IMR-90 (cell line): ENCODE results near the gene SNTG2. TPM values are rescaled to one million over a fixed set of nuclear protein-coding genes. Genes with fewer than 3 reads are reported as not detected.

Experiments
- ATAC-seq: fragments of 200-7000 bp; cut with Tn5 transposase; 2 replicates; pipeline ENCODE4 v1.9.1; 2020; ENCODE audit warnings: low read depth, mild to moderate bottlenecking, moderate library complexity
- BruUV-seq: library from RNA; stranded (reverse); fragments of 400-500 nt; replicated peaks from 2 replicates; lab custom pipeline; 2021; lab: Mats Ljungman, UMichigan
- CTCF ChIA-PET: fragments of 300-600 bp; formaldehyde crosslinking; extraction: SDS; loops from one replicate; lab custom pipeline; 2021; ENCODE audit warnings: antibody characterized with exemption; lab: Yijun Ruan, JAX
- POLR2A ChIA-PET: fragments of 300-600 bp; sonication (Branson Sonifier 250); formaldehyde crosslinking; loops from one replicate; lab custom pipeline; 2022; ENCODE audit warnings: antibody characterized with exemption; ENCODE audit not compliant: unreplicated experiment; lab: Charles Lee
- DNase-seq: peaks from one replicate; pipeline ENCODE4 v3.0.0; 2013
- H2AFZ ChIP-seq: replicated peaks from 2 replicates; pipeline ENCODE3; 2013; ENCODE audit warnings: low read length, mild to moderate bottlenecking; ENCODE audit not compliant: poor library complexity
- H2AK5ac ChIP-seq: 2 replicates; pipeline ENCODE4 v1.6.1; 2013; ENCODE audit warnings: low read depth, low read length, inconsistent platforms
- H2AK9ac ChIP-seq: replicated peaks from 2 replicates; pipeline ENCODE3; 2013; ENCODE audit warnings: mild to moderate bottlenecking, low read depth, low read length, moderate library complexity; ENCODE audit not compliant: poor library complexity
- H2BK120ac ChIP-seq: 2 replicates; pipeline ENCODE4 v1.6.1; 2013; ENCODE audit warnings: low read depth, low read length, inconsistent platforms
- H2BK15ac ChIP-seq: 3 replicates; pipeline ENCODE4 v1.6.1; 2013; ENCODE audit warnings: low read depth, low read length, inconsistent platforms
- H2BK20ac ChIP-seq: 2 replicates; pipeline ENCODE4 v1.6.1; 2013; ENCODE audit warnings: low read depth, mild to moderate bottlenecking, inconsistent platforms, low read length, moderate library complexity
- H2BK5ac ChIP-seq: 2 replicates; pipeline ENCODE4 v1.6.1; 2013; ENCODE audit warnings: mild to moderate bottlenecking, low read depth, low read length, inconsistent platforms; ENCODE audit not compliant: poor library complexity, severe bottlenecking
- H3K14ac ChIP-seq: replicated peaks from 2 replicates; pipeline ENCODE4 v1.6.1; 2013; ENCODE audit warnings: low read depth, low read length, inconsistent platforms
- H3K18ac ChIP-seq: 2 replicates; pipeline ENCODE4 v1.6.1; 2013; ENCODE audit warnings: low read depth, low read length, control low read depth
- H3K23ac ChIP-seq: 2 replicates; pipeline ENCODE4 v1.6.1; 2013; ENCODE audit warnings: low read depth, low read length, inconsistent platforms
- H3K27ac ChIP-seq: 2 replicates; pipeline ENCODE4 v1.5.1; 2013; ENCODE audit warnings: mild to moderate bottlenecking, control low read depth, low read length; ENCODE audit not compliant: insufficient read depth
- H3K27me3 ChIP-seq: 2 replicates; pipeline ENCODE4 v1.6.1; 2013; ENCODE audit warnings: low read length; ENCODE audit not compliant: control insufficient read depth, insufficient read depth
- H3K36me3 ChIP-seq: 2 replicates; pipeline ENCODE4 v1.6.1; 2013; ENCODE audit warnings: low read length, mixed read lengths; ENCODE audit not compliant: control insufficient read depth, insufficient read depth
- H3K4ac ChIP-seq: 2 replicates; pipeline ENCODE4 v1.6.1; 2013; ENCODE audit warnings: low read depth, low read length, inconsistent platforms
- H3K4me1 ChIP-seq: 2 replicates; pipeline ENCODE4 v1.6.1; 2013; ENCODE audit warnings: low read length, mixed read lengths; ENCODE audit not compliant: control insufficient read depth, insufficient read depth
- H3K4me2 ChIP-seq: 2 replicates; pipeline ENCODE4 v1.6.1; 2013; ENCODE audit warnings: low read depth, mild to moderate bottlenecking, control low read depth, low read length, moderate library complexity
- H3K4me3 ChIP-seq: 2 replicates; pipeline ENCODE4 v1.5.1; 2013; ENCODE audit warnings: low read depth, mild to moderate bottlenecking, control low read depth, low read length, moderate library complexity; ENCODE audit not compliant: insufficient read depth
- H3K56ac ChIP-seq: 2 replicates; pipeline ENCODE4 v1.6.1; 2013; ENCODE audit warnings: low read length, inconsistent platforms; ENCODE audit not compliant: insufficient read depth; ENCODE audit errors: extremely low read depth
- H3K79me1 ChIP-seq, 2 experiments: 2 replicates each; pipeline ENCODE4 v1.6.1; 2013; ENCODE audit warnings: low read length in 2 of 2, inconsistent platforms in 1 of 2, low read depth in 1 of 2
- H3K9ac ChIP-seq: 2 replicates; pipeline ENCODE4 v1.6.1; 2013; ENCODE audit warnings: low read depth, low read length, control low read depth
- H3K9me1 ChIP-seq: 2 replicates; pipeline ENCODE4 v1.6.1; 2013; ENCODE audit warnings: low read length, inconsistent platforms; ENCODE audit not compliant: insufficient read depth
- H3K9me3 ChIP-seq: 2 replicates; pipeline ENCODE4 v1.6.1; 2013; ENCODE audit warnings: low read length; ENCODE audit not compliant: control insufficient read depth, insufficient read depth
- H4K20me1 ChIP-seq: 2 replicates; pipeline ENCODE4 v1.6.1; 2013; ENCODE audit warnings: low read length, inconsistent platforms; ENCODE audit not compliant: insufficient read depth
- H4K5ac ChIP-seq: 2 replicates; pipeline ENCODE4 v1.6.1; 2013; ENCODE audit warnings: mild to moderate bottlenecking, low read depth, low read length, control low read depth
- H4K8ac ChIP-seq, 2 experiments: 2 replicates each; pipeline ENCODE4 v1.6.1; 2013; ENCODE audit warnings: low read depth in 2 of 2, low read length in 2 of 2, control low read depth in 1 of 2, inconsistent platforms in 1 of 2
- H4K91ac ChIP-seq: 2 replicates; pipeline ENCODE4 v1.6.1; 2013; ENCODE audit warnings: low read depth, low read length, inconsistent platforms; ENCODE audit not compliant: insufficient read depth
- BHLHE40 ChIP-seq: fragments of 150-350 bp; IDR thresholded peaks from 2 replicates; pipeline ENCODE4 v1.6.1; 2016; ENCODE audit warnings: mild to moderate bottlenecking, low read depth, low read length
- CEBPB ChIP-seq: IDR thresholded peaks from 2 replicates; pipeline ENCODE4 v1.6.1; 2012; ENCODE audit warnings: low read depth, low read length, improper control_type of control experiment
- CHD1 ChIP-seq: IDR thresholded peaks from 2 replicates; pipeline ENCODE4 v1.6.1; 2012; ENCODE audit warnings: low read depth, low read length, improper control_type of control experiment
- FOS ChIP-seq: fragments of 150-350 bp; IDR thresholded peaks from 2 replicates; pipeline ENCODE4 v1.6.1; 2016; ENCODE audit warnings: low read depth, low read length
- MAFK ChIP-seq: IDR thresholded peaks from 2 replicates; pipeline ENCODE4 v1.6.1; 2012; ENCODE audit warnings: low read depth, low read length, improper control_type of control experiment
- MAZ ChIP-seq: IDR thresholded peaks from 2 replicates; pipeline ENCODE4 v1.6.1; 2012; ENCODE audit warnings: low read depth, mild to moderate bottlenecking, low read length, improper control_type of control experiment, moderate library complexity, borderline replicate concordance
- MXI1 ChIP-seq: IDR thresholded peaks from 2 replicates; pipeline ENCODE4 v1.6.1; 2012; ENCODE audit warnings: low read depth, mild to moderate bottlenecking, low read length, moderate library complexity, borderline replicate concordance
- NFE2L2 ChIP-seq: fragments of 150-350 bp; IDR thresholded peaks from 2 replicates; pipeline ENCODE4 v1.6.1; 2016; ENCODE audit warnings: low read depth, mild to moderate bottlenecking, low read length
- POLR2A ChIP-seq: IDR thresholded peaks from 2 replicates; pipeline ENCODE4 v1.6.1; 2012; ENCODE audit warnings: mild to moderate bottlenecking, low read depth, low read length
- RAD21 ChIP-seq: IDR thresholded peaks from 2 replicates; pipeline ENCODE4 v1.6.1; 2012; ENCODE audit warnings: low read length, improper control_type of control experiment
- RCOR1 ChIP-seq: IDR thresholded peaks from 2 replicates; pipeline ENCODE4 v1.6.1; 2012; ENCODE audit warnings: mild to moderate bottlenecking, low read length, improper control_type of control experiment; ENCODE audit not compliant: insufficient replicate concordance
- RFX5 ChIP-seq: IDR thresholded peaks from 2 replicates; pipeline ENCODE4 v1.8.0; 2012; ENCODE audit warnings: low read depth, mild to moderate bottlenecking, low read length, moderate library complexity
- SMC3 ChIP-seq: fragments of 150-350 bp; IDR thresholded peaks from 2 replicates; pipeline ENCODE4 v1.6.1; 2016; ENCODE audit warnings: low read depth, mild to moderate bottlenecking, antibody characterized with exemption, low read length, moderate library complexity
- USF2 ChIP-seq: fragments of 150-350 bp; IDR thresholded peaks from 2 replicates; pipeline ENCODE4 v1.6.1; 2017; ENCODE audit warnings: mild to moderate bottlenecking, antibody characterized with exemption, low read length, low read depth
- WGBS, 2 experiments: methylation state at CpG; one replicate each; pipeline versions ENCODE4 v1.1.5 to v1.1.7; 2013; ENCODE audit warnings: missing lambda C conversion rate in 2 of 2; ENCODE audit not compliant: insufficient read length in 1 of 2; ENCODE audit errors: extremely low coverage in 2 of 2; 5-methylcytosine and 5-hydroxymethylcytosine counted together
- dilution Hi-C: fragments of 300-500 bp; cut with HindIII; formaldehyde crosslinking; loops from one replicate; pipeline ENCODE4 v1.14.3; 2018; ENCODE audit warnings: low sequenced_read_pairs; ENCODE audit not compliant: unreplicated experiment
- in situ Hi-C: fragments of 300-500 bp; cut with MboI; formaldehyde crosslinking; loops from 3 replicates; pipeline ENCODE4 v1.14.3; 2019; ENCODE audit warnings: low sequenced_read_pairs, inconsistent platforms, mixed read lengths
- intact Hi-C: fragments of 100-400 bp; cut with micrococcal nuclease; formaldehyde crosslinking; loops from 2 replicates; pipeline ENCODE4 v1.10.0; 2022
- polyA plus RNA-seq, 3 experiments: library from polyadenylated mRNA; depleted of rRNA; stranded (reverse); fragments of >200 nt; gene quantifications; 2 replicates each; pipeline ENCODE4 v1.2.3, GENCODE V29; 2012; ENCODE audit warnings: low replicate concordance in 1 of 3
- total RNA-seq: library from RNA; depleted of rRNA; stranded (reverse); fragments of >200 nt; gene quantifications from 2 replicates; pipeline ENCODE4 v1.2.3, GENCODE V29; 2012
- TF ChIP-seq, protein P1 (sequence below): conservative IDR thresholded peaks from 2 replicates; pipeline ENCODE4 v1.5.1; 2012; ENCODE audit warnings: mild to moderate bottlenecking, low read depth, low read length, improper control_type of control experiment
- TF ChIP-seq, protein P2 (sequence below): fragments of 150-350 bp; IDR thresholded peaks from 2 replicates; pipeline ENCODE4 v1.6.1; 2016; ENCODE audit warnings: low read depth, mild to moderate bottlenecking, low read length, moderate library complexity, borderline replicate concordance

Gene SNTG2
- total and polyA plus RNA-seq, 2 of the 4 experiments (the other 2 are of a cell fraction) = under 0.01 to 0.17 TPM

- ATAC-seq (no peak), DNase-seq (no peak)
- Histone ChIP-seq H3K9me1 (no peaks in the 10 kb centered on the region), H3K9me3 (no peaks in the 10 kb centered on the region), H3K27me3 (peaks cover 4% of the 10 kb centered on the region), H2AK5ac (no peak overlapping the region), H3K18ac (no peak overlapping the region), H3K4me3 (no peak overlapping the region), H2BK15ac (no peak overlapping the region), H2BK20ac (no peak overlapping the region), H3K4me2 (no peak overlapping the region), H3K4ac (no peak overlapping the region), H2BK5ac (no peak overlapping the region), H3K4me1 (no peaks in the 10 kb centered on the region), H3K36me3 (no peaks in the 10 kb centered on the region), H2BK120ac (no peak overlapping the region), H2AFZ (no peak overlapping the region), H4K20me1 (no peaks in the 10 kb centered on the region), H4K8ac (no peak overlapping the region), H3K56ac (no peak overlapping the region), H3K23ac (no peak overlapping the region), H3K9ac (no peak overlapping the region), H3K14ac (no peak overlapping the region), H3K27ac (no peak overlapping the region), H4K91ac (no peak overlapping the region), H3K79me1 (no peaks in the 10 kb centered on the region), H2AK9ac (no peak overlapping the region), H4K5ac (no peak overlapping the region)
- in situ Hi-C loops = no loop called here
- TF ChIP-seq FOS (no peak), RCOR1 (no peak), MXI1 (no peak), RAD21 (no peak), BHLHE40 (no peak), USF2 (no peak), MAFK (no peak), CEBPB (no peak), SMC3 (no peak), MAZ (no peak), RFX5 (no peak), CHD1 (no peak), NFE2L2 (no peak), POLR2A (no peak)
- TF ChIP-seq, protein P1, sequence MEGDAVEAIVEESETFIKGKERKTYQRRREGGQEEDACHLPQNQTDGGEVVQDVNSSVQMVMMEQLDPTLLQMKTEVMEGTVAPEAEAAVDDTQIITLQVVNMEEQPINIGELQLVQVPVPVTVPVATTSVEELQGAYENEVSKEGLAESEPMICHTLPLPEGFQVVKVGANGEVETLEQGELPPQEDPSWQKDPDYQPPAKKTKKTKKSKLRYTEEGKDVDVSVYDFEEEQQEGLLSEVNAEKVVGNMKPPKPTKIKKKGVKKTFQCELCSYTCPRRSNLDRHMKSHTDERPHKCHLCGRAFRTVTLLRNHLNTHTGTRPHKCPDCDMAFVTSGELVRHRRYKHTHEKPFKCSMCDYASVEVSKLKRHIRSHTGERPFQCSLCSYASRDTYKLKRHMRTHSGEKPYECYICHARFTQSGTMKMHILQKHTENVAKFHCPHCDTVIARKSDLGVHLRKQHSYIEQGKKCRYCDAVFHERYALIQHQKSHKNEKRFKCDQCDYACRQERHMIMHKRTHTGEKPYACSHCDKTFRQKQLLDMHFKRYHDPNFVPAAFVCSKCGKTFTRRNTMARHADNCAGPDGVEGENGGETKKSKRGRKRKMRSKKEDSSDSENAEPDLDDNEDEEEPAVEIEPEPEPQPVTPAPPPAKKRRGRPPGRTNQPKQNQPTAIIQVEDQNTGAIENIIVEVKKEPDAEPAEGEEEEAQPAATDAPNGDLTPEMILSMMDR = no peak
- TF ChIP-seq, protein P2, sequence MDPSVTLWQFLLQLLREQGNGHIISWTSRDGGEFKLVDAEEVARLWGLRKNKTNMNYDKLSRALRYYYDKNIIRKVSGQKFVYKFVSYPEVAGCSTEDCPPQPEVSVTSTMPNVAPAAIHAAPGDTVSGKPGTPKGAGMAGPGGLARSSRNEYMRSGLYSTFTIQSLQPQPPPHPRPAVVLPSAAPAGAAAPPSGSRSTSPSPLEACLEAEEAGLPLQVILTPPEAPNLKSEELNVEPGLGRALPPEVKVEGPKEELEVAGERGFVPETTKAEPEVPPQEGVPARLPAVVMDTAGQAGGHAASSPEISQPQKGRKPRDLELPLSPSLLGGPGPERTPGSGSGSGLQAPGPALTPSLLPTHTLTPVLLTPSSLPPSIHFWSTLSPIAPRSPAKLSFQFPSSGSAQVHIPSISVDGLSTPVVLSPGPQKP = no peak
- dilution Hi-C loops = no loop called here
- ChIA-PET CTCF (no interaction called here), POLR2A (no interaction called here)
- 20% methylated on average over 1 of the region's 9 CpGs; no CpG with 5 or more reads in 1 of the 2 experiments for WGBS, 2 experiments
- no TSS peak for BruUV-seq
- intact Hi-C loops = no loop called here
Measured at GRCh38 chr2:1077911-1078310, 127.3 kb downstream of the SNTG2 start.
